Gastroesophageal sphincter (tissue), 4 donors: ENCODE measurements around the gene PRDM16. TPM values are rescaled to one million over a fixed set of nuclear protein-coding genes. Genes with fewer than 3 reads are reported as not detected.
A peak's percentile ranks its signal among the peaks of the same experiment; 100 is the strongest.

Source experiments
- ATAC-seq: fragments of 150-250 bp; one replicate; pipeline ENCODE4 v1.9.1; 2016; ENCODE audit warnings: mild to moderate bottlenecking, moderate library complexity
- H3K27ac ChIP-seq, 4 donors: fragments of 200-600 bp; sonication (generic) in 3 of 4; 1 replicate in 3 of 4; 2 replicates in 1 of 4; pipeline ENCODE4 v1.5.1; 2016 to 2019
- H3K27me3 ChIP-seq: fragments of 200-600 bp; sonication (generic); one replicate; pipeline ENCODE4 v1.5.1; 2019
- H3K36me3 ChIP-seq, 2 donors: fragments of 200-600 bp; sonication (generic); one replicate each; pipeline ENCODE4 v1.5.1; 2019; ENCODE audit warnings: control low read depth in 1 of 2
- H3K4me1 ChIP-seq, 3 donors: fragments of 200-600 bp; sonication (generic); 1 replicate in 2 of 3; 2 replicates in 1 of 3; pipeline ENCODE4 v1.5.1; 2016 to 2019; ENCODE audit warnings: control low read depth in 2 of 3
- H3K4me3 ChIP-seq, 2 donors: fragments of 200-600 bp; sonication (generic); one replicate each; pipeline ENCODE4 v1.5.1; 2019; ENCODE audit warnings: mild to moderate bottlenecking in 1 of 2, moderate library complexity in 1 of 2
- H3K9me3 ChIP-seq, 3 donors: fragments of 200-600 bp; sonication (generic); one replicate each; pipeline ENCODE4 v1.5.1; 2017 to 2019; ENCODE audit warnings: control low read depth in 2 of 3
- CTCF ChIP-seq, 4 experiments: fragments of 200-600 bp in 2 of 4; fragments of 450-650 bp in 2 of 4; sonication (generic) in 1 of 4; IDR thresholded peaks; one replicate each; pipeline ENCODE4 v1.5.1; 2017 to 2019; ENCODE audit warnings: antibody characterized with exemption in 4 of 4, mild to moderate bottlenecking in 2 of 4, moderate library complexity in 2 of 4
- EP300 ChIP-seq: sonication (generic); formaldehyde crosslinking; IDR thresholded peaks from one replicate; pipeline ENCODE4 v1.6.1; 2017; ENCODE audit warnings: antibody characterized with exemption, mild to moderate bottlenecking
- POLR2A ChIP-seq, 2 donors: fragments of 450-650 bp; IDR thresholded peaks; one replicate each; pipeline ENCODE4 v1.6.1; 2017; ENCODE audit warnings: antibody characterized with exemption in 2 of 2, mild to moderate bottlenecking in 2 of 2, moderate library complexity in 1 of 2
- POLR2AphosphoS5 ChIP-seq: sonication (generic); formaldehyde crosslinking; IDR thresholded peaks from one replicate; pipeline ENCODE4 v1.6.1; 2017; ENCODE audit warnings: antibody characterized with exemption
- WGBS, 2 donors: methylation state at CpG; one replicate each; pipeline ENCODE4 v1.1.5; 2018; ENCODE audit warnings: low coverage in 1 of 2; 5-methylcytosine and 5-hydroxymethylcytosine counted together
- total RNA-seq, 4 donors: library from RNA; depleted of rRNA; stranded (reverse); fragments of >200 nt; gene quantifications; one replicate each; pipeline ENCODE4 v1.1.0, GENCODE V29; 2016

Gene PRDM16
- total RNA-seq, 4 donors from 2014 or later = 1.1 to 3.4 (median 1.6) TPM

- no peaks in the 10 kb centered on the region for H3K9me3 ChIP-seq
- no peaks in the 10 kb centered on the region for H3K36me3 ChIP-seq
- H3K4me3 ChIP-seq = no peak overlapping the region
- H3K27me3 ChIP-seq = peaks cover 18% of the 10 kb centered on the region
- WGBS, 2 donors = 85 to 87% methylated on average over 2 of the region's 2 CpGs
- ATAC-seq = no peak
- H3K27ac ChIP-seq = no peak overlapping the region
- H3K4me1 ChIP-seq = peaks cover 6 to 34% (median 20%) of the 10 kb centered on the region in 3 donors
- TF ChIP-seq EP300 = no peak
- TF ChIP-seq POLR2A (IDR thresholded peaks at IDR 0.05) = no peak
- TF ChIP-seq CTCF (IDR thresholded peaks at IDR 0.05) = no peak
- no peak for TF ChIP-seq POLR2AphosphoS5
These were observed 249.3 kb downstream of the PRDM16 start for GRCh38 chr1:3318329-3318728.

DNA sequence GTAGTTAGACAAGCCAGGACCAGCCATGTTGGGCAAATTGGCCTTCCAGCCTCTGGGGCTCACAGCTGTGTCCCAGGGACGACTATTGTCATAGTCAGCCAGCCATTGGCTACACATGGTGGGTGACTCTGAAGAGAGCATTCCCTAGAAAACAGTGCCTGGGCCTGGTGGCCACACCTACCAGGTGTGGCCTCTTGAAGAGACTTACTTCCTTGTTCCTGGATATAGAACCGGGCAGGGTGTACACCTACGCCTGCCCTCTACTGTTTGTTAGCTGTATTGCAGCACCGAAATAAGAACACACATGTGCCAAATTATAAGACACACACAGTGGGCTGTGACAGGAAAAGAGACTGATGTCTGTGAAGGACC is 250.9 kb downstream of the PRDM16 start:
- Histone ChIP-seq H3K9me3 (no peaks in the 10 kb centered on the region), H3K36me3 (no peaks in the 10 kb centered on the region), H3K27ac (no peak overlapping the region), H3K4me3 (no peak overlapping the region), H3K27me3 (peaks cover 34% of the 10 kb centered on the region), H3K4me1 (peaks cover 0 to 27% (median 4%) of the 10 kb centered on the region in 3 donors)
- 50 to 60% methylated on average over 1 to 4 of the region's 4 CpGs for WGBS, 2 donors
- no peak for TF ChIP-seq EP300
- TF ChIP-seq CTCF (IDR thresholded peaks at IDR 0.05) = peak in 3 of 4 experiments; percentile 67 to 70 (median 70)
- no peak for TF ChIP-seq POLR2AphosphoS5
- peak; percentile 53 for ATAC-seq

GRCh38 chr1:3320246-3321152 is 251.5 kb downstream of the PRDM16 start:
- no peak for ATAC-seq
- Histone ChIP-seq H3K9me3 (no peaks in the 10 kb centered on the region), H3K36me3 (no peaks in the 10 kb centered on the region), H3K4me3 (no peak overlapping the region), H3K27me3 (peaks cover 40% of the 10 kb centered on the region), H3K27ac (no peak overlapping the region), H3K4me1 (peaks cover 0 to 20% (median 0%) of the 10 kb centered on the region in 3 donors)
- WGBS, 2 donors = 43 to 79% methylated on average over 4 to 8 of the region's 18 CpGs
- no peak for TF ChIP-seq POLR2A (IDR thresholded peaks at IDR 0.05)
- no peak for TF ChIP-seq EP300
- no peak for TF ChIP-seq POLR2AphosphoS5
- TF ChIP-seq CTCF (IDR thresholded peaks at IDR 0.05) = no peak

GRCh38 chr1:3321559-3322449 is 252.8 kb downstream of the PRDM16 start:
- no peak overlapping the region for H3K4me3 ChIP-seq
- no peak overlapping the region for H3K27ac ChIP-seq
- ATAC-seq = no peak
- H3K9me3 ChIP-seq = no peaks in the 10 kb centered on the region
- H3K4me1 ChIP-seq = peaks cover 0 to 15% (median 0%) of the 10 kb centered on the region in 3 donors
- no peaks in the 10 kb centered on the region for H3K36me3 ChIP-seq
- WGBS, 2 donors = 79 to 82% methylated on average over 18 of the region's 25 CpGs
- peaks cover 46% of the 10 kb centered on the region for H3K27me3 ChIP-seq
- no peak for TF ChIP-seq POLR2AphosphoS5

GRCh38 chr1:3322450-3323020 is 253.5 kb downstream of the PRDM16 start:
- Histone ChIP-seq H3K27ac (no peak overlapping the region), H3K36me3 (no peaks in the 10 kb centered on the region)
- 92 to 96% methylated on average over 4 to 5 of the region's 17 CpGs for WGBS, 2 donors

More at GRCh38 chr1:3322450-3323020, 253.5 kb downstream of the PRDM16 start:
- Histone ChIP-seq H3K27me3 (peaks cover 46% of the 10 kb centered on the region), H3K4me1 (peaks cover 0 to 15% (median 0%) of the 10 kb centered on the region in 3 donors), H3K4me3 (no peak overlapping the region), H3K9me3 (no peaks in the 10 kb centered on the region)
- TF ChIP-seq EP300 (no peak), POLR2AphosphoS5 (no peak), CTCF (IDR thresholded peaks at IDR 0.05) (no peak), POLR2A (IDR thresholded peaks at IDR 0.05) (no peak)
- ATAC-seq = no peak
